ENCODE measurements around the gene PAPLN. TPM values are rescaled to one million over a fixed set of nuclear protein-coding genes. Genes with fewer than 3 reads are reported as not detected.

Gene PAPLN
- total and polyA plus RNA-seq, 9 of the 15 experiments (the other 6 are each of a cell fraction or from before 2014, with no cell fraction given), result 0.43 to 3.5 (median 1.7) TPM

DNA sequence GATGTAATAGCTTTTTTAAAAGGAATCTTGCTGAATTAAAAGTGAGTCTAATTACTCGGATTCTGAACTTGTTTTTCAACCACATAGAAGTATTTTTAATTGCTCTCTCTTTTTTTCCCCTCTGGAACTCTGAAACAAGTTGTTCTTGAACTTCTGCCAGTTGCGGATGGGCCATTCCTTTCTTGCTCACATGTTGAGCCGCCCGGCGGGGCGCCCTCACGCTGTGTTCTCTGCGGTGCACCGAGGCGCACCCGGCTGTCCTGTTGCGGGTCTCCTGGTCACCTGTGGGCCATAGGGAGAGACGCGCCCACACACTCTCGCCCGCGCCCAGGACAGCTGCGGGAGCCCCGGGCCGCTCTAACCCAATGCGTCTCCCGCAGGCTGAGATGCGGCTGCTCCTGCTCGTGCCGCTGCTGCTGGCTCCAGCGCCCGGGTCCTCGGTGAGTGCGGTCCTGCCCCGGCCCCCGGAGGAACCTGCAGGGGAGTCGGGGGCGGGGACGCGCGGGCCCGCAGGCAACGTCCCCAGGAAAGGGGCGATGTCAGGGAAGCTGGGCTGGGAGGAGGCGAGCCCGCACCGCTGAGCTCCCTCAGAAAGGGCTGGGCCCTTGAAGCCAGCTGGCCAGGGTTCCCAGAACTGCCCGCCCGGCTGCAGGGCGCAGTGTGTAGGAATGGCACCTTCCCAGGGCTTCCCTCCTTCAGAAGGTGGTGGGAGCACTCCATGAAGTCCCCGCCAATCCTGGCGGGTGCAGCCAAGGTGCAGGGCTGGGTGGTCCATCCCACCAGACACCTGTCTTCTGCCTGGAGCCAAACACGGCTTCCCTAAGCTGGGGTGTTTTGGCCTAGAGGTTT, 2.3 kb downstream of the PAPLN start:
- Histone ChIP-seq H3K79me2 (ENCODE audit: control insufficient read depth, insufficient read depth, low read length) (no peaks in the 10 kb centered on the region), H3K4me3 (no peak overlapping the region), H3K9me3 (replicated peaks; ENCODE audit: control insufficient read depth, insufficient read depth, low read depth, low read length) (no peaks in the 10 kb centered on the region), H3K27me3 (ENCODE audit: control insufficient read depth in 2 of 2, insufficient read depth in 2 of 2, low read length in 2 of 2) (peaks cover 25 to 72% of the 10 kb centered on the region in 2 experiments; a peak in 4 of 5 replicates), H3K4me2 (ENCODE audit: insufficient read depth, low read length) (no peak overlapping the region), H4K20me1 (replicated peaks; ENCODE audit: control insufficient read depth, insufficient read depth, low read length) (0 out of 2 replicates have a peak, but pooled peaks cover 4% of the 10 kb centered on the region), H3K27ac (ENCODE audit: extremely low read depth, low read depth, low read length) (no peak overlapping the region), H3K9ac (ENCODE audit: insufficient read depth in 1 of 2, low read depth in 2 of 2, low read length in 2 of 2) (0 out of 4 replicates have a peak overlapping the region, but pooled peaks of 1 of the 2 experiments have one; percentile 17), H3K36me3 (ENCODE audit: control insufficient read depth, insufficient read depth, low read length) (no peaks in the 10 kb centered on the region), H2AFZ (ENCODE audit: low read depth, low read length) (no peak overlapping the region), H3K4me1 (replicated peaks in 1 of 2; ENCODE audit: control insufficient read depth in 2 of 2, insufficient read depth in 2 of 2, low read length in 2 of 2) (peaks cover 0 to 22% of the 10 kb centered on the region in 2 experiments; a peak in 2 of 5 replicates), H3K9me1 (ENCODE audit: control insufficient read depth, insufficient read depth, low read length) (no peaks in the 10 kb centered on the region)
- in situ Hi-C loops (cut with MboI), result loop anchor here (10.0 kb wide), 1 partner anchor 725 kb away; no protein-coding TSS in a partner anchor
- ChIA-PET CTCF (ENCODE audit: low intra/inter-chr PET ratio) (no interaction called here), POLR2A (interaction anchor here (0.8 to 0.9 kb wide), 2 partner anchors 28 to 604 kb away, joined by 3 read pairs; no protein-coding TSS in a partner anchor)
- FAIRE-seq (no peak), ATAC-seq (no peak; the same call in 1 of the 3 replicates), DNase-seq (ENCODE audit: extremely low read depth in 1 of 4, low spot score in 3 of 4) (no peak)
- no peak for TF ChIP-seq ZNF253 (CRISPR knock-in tag; conservative IDR thresholded peaks at IDR 0.05)
- no peak for TF ChIP-seq RBM14 (IDR thresholded peaks at IDR 0.05; ENCODE audit: borderline replicate concordance, insufficient read depth, low read depth, low read length)
- intact Hi-C loops (cut with micrococcal nuclease), result loop anchor here (5.0 kb wide), 1 partner anchor 233 kb away; no protein-coding TSS in a partner anchor
- no TSS peak for BruUV-seq (replicated peaks)
- 2% methylated on average over 19 of the region's 48 CpGs for WGBS (ENCODE audit: insufficient coverage, low coverage, missing lambda C conversion rate)
